IPS-20b (cell line): ENCODE data around the gene AXDND1.

ENCODE experiments used
- H3K27ac ChIP-seq: one replicate; pipeline ENCODE4 v1.5.1; 2013; ENCODE audit warnings: low read length
- H3K27me3 ChIP-seq: 2 replicates; pipeline ENCODE4 v1.6.1; 2013; ENCODE audit warnings: mild to moderate bottlenecking, low read length, inconsistent platforms; ENCODE audit not compliant: insufficient read depth
- H3K36me3 ChIP-seq: 2 replicates; pipeline ENCODE4 v1.6.1; 2013; ENCODE audit warnings: low read depth, mild to moderate bottlenecking, inconsistent platforms, low read length, moderate library complexity; ENCODE audit not compliant: insufficient read depth
- H3K4me1 ChIP-seq: 2 replicates; pipeline ENCODE4 v1.6.1; 2013; ENCODE audit warnings: mild to moderate bottlenecking, control low read depth, inconsistent platforms, low read length, moderate library complexity; ENCODE audit not compliant: insufficient read depth
- H3K4me3 ChIP-seq: 2 replicates; pipeline ENCODE4 v1.5.1; 2013; ENCODE audit warnings: mild to moderate bottlenecking, low read length, inconsistent platforms
- H3K9ac ChIP-seq: 2 replicates; pipeline ENCODE4 v1.6.1; 2013; ENCODE audit warnings: low read depth, mild to moderate bottlenecking, inconsistent platforms, low read length, moderate library complexity
- H3K9me3 ChIP-seq: 2 replicates; pipeline ENCODE4 v1.6.1; 2013; ENCODE audit warnings: mild to moderate bottlenecking, low read depth, low read length, inconsistent platforms; ENCODE audit not compliant: insufficient read depth

The AXDND1 gene

GRCh38 chr1:179365342-179366092, at the start of gene AXDND1:
AXDND1 (plus strand) TSS chr1:179365971; CDS start chr1:179366510, 539 bp downstream.
- Histone ChIP-seq H3K9me3 (no peaks in the 10 kb centered on the region), H3K27me3 (no peaks in the 10 kb centered on the region), H3K9ac (peak within 1 kb of the TSS; percentile 91), H3K4me3 (peak within 1 kb of the TSS; percentile 90), H3K27ac (peak within 1 kb of the TSS; percentile 40), H3K4me1 (no peaks in the 10 kb centered on the region), H3K36me3 (no peaks in the 10 kb centered on the region)

GRCh38 chr1:179318491-179318890, 47.3 kb upstream of the AXDND1 start:
- Histone ChIP-seq H3K4me1 (0 out of 2 replicates have a peak, but pooled peaks cover 2% of the 10 kb centered on the region), H3K36me3 (no peaks in the 10 kb centered on the region), H3K9me3 (no peaks in the 10 kb centered on the region), H3K9ac (no peak overlapping the region), H3K27me3 (no peaks in the 10 kb centered on the region), H3K4me3 (no peak overlapping the region), H3K27ac (no peak overlapping the region)

- Histone ChIP-seq H3K27ac (no peak overlapping the region), H3K4me1 (0 out of 2 replicates have a peak, but pooled peaks cover 2% of the 10 kb centered on the region), H3K36me3 (no peaks in the 10 kb centered on the region), H3K4me3 (no peak overlapping the region), H3K9ac (no peak overlapping the region), H3K9me3 (no peaks in the 10 kb centered on the region), H3K27me3 (no peaks in the 10 kb centered on the region)
These were observed 44.1 kb upstream of the AXDND1 start for GRCh38 chr1:179321533-179322216.

- no peaks in the 10 kb centered on the region for H3K36me3 ChIP-seq
- H3K9ac ChIP-seq, result no peak overlapping the region
- H3K4me1 ChIP-seq, result 0 out of 2 replicates have a peak, but pooled peaks cover 2% of the 10 kb centered on the region
- no peak overlapping the region for H3K27ac ChIP-seq
- H3K27me3 ChIP-seq, result no peaks in the 10 kb centered on the region
- no peaks in the 10 kb centered on the region for H3K9me3 ChIP-seq
- H3K4me3 ChIP-seq, result no peak overlapping the region
These were observed 43.2 kb upstream of the AXDND1 start for GRCh38 chr1:179322557-179322956.

GRCh38 chr1:179323436-179323835, 42.3 kb upstream of the AXDND1 start:
- Histone ChIP-seq H3K27me3 (no peaks in the 10 kb centered on the region), H3K9ac (no peak overlapping the region), H3K36me3 (no peaks in the 10 kb centered on the region), H3K9me3 (no peaks in the 10 kb centered on the region), H3K27ac (no peak overlapping the region), H3K4me1 (0 out of 2 replicates have a peak, but pooled peaks cover 2% of the 10 kb centered on the region), H3K4me3 (no peak overlapping the region)

GRCh38 chr1:179325836-179326235, 39.9 kb upstream of the AXDND1 start:
- H3K27ac ChIP-seq, result no peak overlapping the region
- 0 out of 2 replicates have a peak, but pooled peaks cover 5% of the 10 kb centered on the region for H3K9me3 ChIP-seq
- H3K4me1 ChIP-seq, result no peaks in the 10 kb centered on the region
- H3K9ac ChIP-seq, result no peak overlapping the region
- no peak overlapping the region for H3K4me3 ChIP-seq
- no peaks in the 10 kb centered on the region for H3K27me3 ChIP-seq
- no peaks in the 10 kb centered on the region for H3K36me3 ChIP-seq

- Histone ChIP-seq H3K27me3 (no peaks in the 10 kb centered on the region), H3K27ac (no peak overlapping the region), H3K4me3 (no peak overlapping the region), H3K9me3 (0 out of 2 replicates have a peak, but pooled peaks cover 5% of the 10 kb centered on the region), H3K36me3 (no peaks in the 10 kb centered on the region), H3K9ac (no peak overlapping the region), H3K4me1 (no peaks in the 10 kb centered on the region)
These were observed 39.0 kb upstream of the AXDND1 start for GRCh38 chr1:179326746-179327145.

GRCh38 chr1:179327196-179327595, 38.6 kb upstream of the AXDND1 start:
- Histone ChIP-seq H3K27ac (no peak overlapping the region), H3K36me3 (no peaks in the 10 kb centered on the region), H3K27me3 (no peaks in the 10 kb centered on the region), H3K4me1 (no peaks in the 10 kb centered on the region), H3K9me3 (0 out of 2 replicates have a peak, but pooled peaks cover 5% of the 10 kb centered on the region), H3K9ac (no peak overlapping the region), H3K4me3 (no peak overlapping the region)

- H3K36me3 ChIP-seq, result no peaks in the 10 kb centered on the region
- no peaks in the 10 kb centered on the region for H3K27me3 ChIP-seq
- H3K4me3 ChIP-seq, result no peak overlapping the region
- H3K9me3 ChIP-seq, result 0 out of 2 replicates have a peak, but pooled peaks cover 5% of the 10 kb centered on the region
- no peak overlapping the region for H3K9ac ChIP-seq
- H3K4me1 ChIP-seq, result no peaks in the 10 kb centered on the region
- no peak overlapping the region for H3K27ac ChIP-seq
These were observed 38.1 kb upstream of the AXDND1 start for GRCh38 chr1:179327679-179328078.

GRCh38 chr1:179329862-179330261, 35.9 kb upstream of the AXDND1 start:
- Histone ChIP-seq H3K4me3 (no peak overlapping the region), H3K36me3 (no peaks in the 10 kb centered on the region), H3K27ac (no peak overlapping the region), H3K4me1 (no peaks in the 10 kb centered on the region), H3K27me3 (no peaks in the 10 kb centered on the region), H3K9ac (no peak overlapping the region), H3K9me3 (0 out of 2 replicates have a peak, but pooled peaks cover 5% of the 10 kb centered on the region)

- Histone ChIP-seq H3K4me1 (no peaks in the 10 kb centered on the region), H3K9ac (no peak overlapping the region), H3K36me3 (no peaks in the 10 kb centered on the region), H3K27ac (no peak overlapping the region), H3K9me3 (0 out of 2 replicates have a peak, but pooled peaks cover 5% of the 10 kb centered on the region), H3K4me3 (no peak overlapping the region), H3K27me3 (no peaks in the 10 kb centered on the region)
These were observed 31.3 kb upstream of the AXDND1 start for GRCh38 chr1:179334440-179334839.

- no peak overlapping the region for H3K27ac ChIP-seq
- no peaks in the 10 kb centered on the region for H3K4me1 ChIP-seq
- no peaks in the 10 kb centered on the region for H3K9me3 ChIP-seq
- no peak overlapping the region for H3K9ac ChIP-seq
- no peaks in the 10 kb centered on the region for H3K36me3 ChIP-seq
- no peaks in the 10 kb centered on the region for H3K27me3 ChIP-seq
- H3K4me3 ChIP-seq, result no peak overlapping the region
These were observed 28.5 kb upstream of the AXDND1 start for GRCh38 chr1:179337288-179337687.
